Measurements from ENCODE around the gene NNMT.

- TF ChIP-seq CTCF (IDR thresholded peaks at IDR 0.05 in 4 of 5, conservative IDR thresholded peaks at IDR 0.05 in 1 of 5) = no peak
- TF ChIP-seq POLR2A (IDR thresholded peaks at IDR 0.05) = no peak
Observed at GRCh38 chr11:114316980-114317786, 21.0 kb downstream of the NNMT start.

All from gastrocnemius medialis (tissue), 4 donors.